ENCODE results near the gene NOM1.

GRCh38 chr7:157018997-157019608 is 69.6 kb downstream of the NOM1 start:
- TF ChIP-seq CTCF (IDR thresholded peaks at IDR 0.05) (no peak), POLR2A (IDR thresholded peaks at IDR 0.05) (no peak)
